Measurements from ENCODE around the gene WBP2NL.

Gene WBP2NL

DNA sequence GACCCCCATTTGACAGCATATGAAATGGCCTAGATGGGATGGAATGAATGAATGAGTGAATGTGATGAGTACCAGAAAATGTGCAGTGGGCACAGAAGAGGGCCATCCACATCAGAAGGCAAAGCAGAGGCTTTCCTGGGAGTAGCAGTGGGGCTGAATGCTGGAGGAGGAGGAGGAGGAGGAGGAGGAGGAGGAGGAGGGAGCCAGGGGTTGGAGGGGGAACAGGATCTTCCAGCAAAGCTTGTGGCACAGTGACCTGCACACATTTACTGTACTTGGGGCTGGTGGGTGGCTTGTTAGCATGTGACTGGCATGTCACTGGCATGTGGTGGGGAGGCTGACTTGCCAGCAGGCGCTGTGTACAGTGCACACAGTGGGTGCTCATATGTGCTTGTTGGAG lies 19.9 kb upstream of the WBP2NL start:
- DNase-seq (ENCODE audit: low read depth): no peak

GRCh38 chr22:41979423-41980250 lies 19.0 kb upstream of the WBP2NL start:
- DNase-seq (ENCODE audit: low read depth): no peak

DNA sequence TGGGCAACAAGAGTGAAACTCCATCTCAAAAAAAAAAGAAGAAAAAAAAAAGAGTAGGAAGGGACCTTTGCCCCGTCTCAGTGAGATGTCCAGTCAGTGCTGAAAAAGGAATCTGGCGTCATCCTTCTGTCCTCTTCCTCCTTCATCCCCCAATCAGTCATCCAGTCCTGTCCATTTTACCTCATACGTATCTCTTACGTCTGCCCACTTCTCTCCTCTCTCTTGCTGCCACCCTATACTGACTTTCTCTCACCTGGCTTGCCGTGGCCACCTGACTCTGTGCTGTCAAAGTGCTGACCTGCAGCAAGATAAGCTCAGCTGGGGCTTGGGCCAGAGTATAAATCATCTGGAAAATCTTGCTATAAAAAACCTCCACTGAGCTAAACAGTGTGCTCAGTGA lies 15.7 kb upstream of the WBP2NL start:
- no peak for DNase-seq (ENCODE audit: low read depth)

DNA sequence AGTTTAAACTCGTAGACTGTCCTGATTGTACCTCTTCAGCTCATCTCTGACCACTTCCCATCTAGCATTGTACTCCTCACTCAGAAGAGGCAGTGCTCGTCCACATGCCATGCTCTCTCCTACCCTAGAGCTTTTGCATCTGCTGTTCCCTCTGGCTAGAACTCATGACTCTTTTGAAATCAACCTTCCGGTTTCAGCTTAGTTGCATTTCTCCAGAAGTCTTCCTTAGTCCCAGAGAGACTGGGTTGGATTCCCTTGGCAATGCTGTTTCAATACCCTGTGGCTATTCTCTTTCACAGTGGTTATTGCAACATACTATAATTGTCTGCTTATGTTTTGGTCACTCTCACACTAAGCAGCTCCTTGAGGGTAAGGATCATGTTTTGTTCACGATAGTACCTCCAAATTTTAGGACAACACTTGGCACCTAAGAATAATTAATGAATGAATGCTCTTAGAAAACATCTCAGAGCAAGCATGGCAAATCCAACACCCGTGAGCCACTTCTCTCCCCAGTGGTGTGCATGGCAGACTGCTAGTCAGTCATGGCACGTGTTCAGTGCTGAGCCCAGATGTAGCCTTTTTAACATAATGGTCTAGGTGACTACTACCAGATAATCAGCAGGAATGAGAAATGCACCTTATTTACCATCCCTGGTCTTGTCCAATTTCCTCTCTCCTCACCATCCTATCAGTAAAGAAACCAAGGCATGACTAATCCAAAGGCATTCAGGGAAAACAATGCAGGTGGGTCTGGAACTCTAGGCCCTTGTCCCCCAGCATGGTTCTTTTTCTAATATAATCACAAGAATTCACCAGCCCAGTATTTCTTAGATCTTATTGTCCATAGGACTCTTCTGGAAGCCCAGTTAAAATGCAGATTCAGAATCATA lies 14.8 kb upstream of the WBP2NL start:
- DNase-seq (ENCODE audit: low read depth): no peak

- no peak for DNase-seq (ENCODE audit: low read depth)
These were observed 11.3 kb upstream of the WBP2NL start for GRCh38 chr22:41987276-41987675.

- DNase-seq (ENCODE audit: low read depth): no peak
These were observed 9.3 kb upstream of the WBP2NL start for GRCh38 chr22:41989246-41989645.

- DNase-seq (ENCODE audit: low read depth): no peak
These were observed 7.5 kb upstream of the WBP2NL start for GRCh38 chr22:41991111-41991510.

DNA sequence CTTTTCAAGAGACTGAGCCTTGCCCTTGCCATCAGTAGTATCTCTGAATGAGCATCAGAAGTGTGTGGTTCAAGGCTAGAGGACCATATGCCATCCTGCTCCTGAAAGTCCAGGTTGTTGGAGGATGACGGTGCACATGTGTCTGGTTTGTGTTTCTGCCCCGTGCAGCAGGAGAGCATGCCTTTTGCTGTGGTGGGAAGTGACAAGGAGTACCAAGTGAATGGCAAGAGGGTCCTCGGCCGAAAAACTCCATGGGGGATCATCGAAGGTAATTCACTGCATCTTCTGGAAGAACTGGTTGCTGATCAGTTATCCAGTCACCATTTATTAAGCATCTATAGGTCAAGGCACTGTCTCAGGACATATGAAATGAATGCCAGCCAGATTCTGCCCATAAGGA lies 6.1 kb upstream of the WBP2NL start:
- no peak for DNase-seq (ENCODE audit: low read depth)

DNA sequence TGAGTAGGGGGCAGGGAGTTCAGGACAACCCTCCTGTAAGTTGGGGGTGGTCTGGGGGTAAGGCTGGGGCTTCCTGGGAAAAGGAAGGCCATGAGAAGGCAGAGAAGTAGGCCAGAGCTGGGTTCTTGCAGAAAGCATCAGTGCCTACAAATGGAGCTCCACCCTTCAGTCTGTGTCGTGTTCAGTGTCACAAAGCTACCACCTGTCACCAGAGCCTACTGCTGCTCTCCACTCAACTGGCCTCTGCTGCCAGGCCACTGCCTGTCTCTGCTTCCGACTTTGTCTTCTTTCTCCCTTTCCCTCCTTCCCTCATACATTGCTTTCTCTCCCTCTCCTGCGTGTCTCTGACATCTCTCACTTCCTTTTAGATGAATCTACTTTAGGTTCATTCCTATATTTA lies 3.4 kb upstream of the WBP2NL start:
- no peak for DNase-seq (ENCODE audit: low read depth)

DNA sequence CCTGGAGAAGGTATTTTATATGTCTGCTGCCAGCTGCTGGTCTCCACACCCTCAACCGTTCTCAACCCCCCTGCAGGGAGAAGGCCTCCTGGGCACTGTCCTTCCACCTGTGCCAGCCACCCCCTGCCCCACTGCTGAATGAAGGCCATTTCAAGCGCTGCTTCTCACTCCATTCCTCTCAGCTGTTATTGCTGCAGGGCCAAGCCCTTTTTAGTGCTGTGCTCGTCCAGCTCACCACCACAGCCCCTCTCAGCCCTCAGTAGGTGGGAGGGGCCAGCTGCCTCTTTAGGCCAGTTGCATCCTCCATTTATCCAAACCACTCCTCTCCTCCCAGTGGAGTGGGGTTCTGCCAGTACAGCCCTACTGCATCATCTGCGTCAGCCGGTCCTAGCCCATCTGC lies 1.8 kb upstream of the WBP2NL start:
- no peak for DNase-seq (ENCODE audit: low read depth)

- DNase-seq (ENCODE audit: low read depth): no peak
These were observed 1.9 kb downstream of the WBP2NL start for GRCh38 chr22:42000466-42000865.

DNA sequence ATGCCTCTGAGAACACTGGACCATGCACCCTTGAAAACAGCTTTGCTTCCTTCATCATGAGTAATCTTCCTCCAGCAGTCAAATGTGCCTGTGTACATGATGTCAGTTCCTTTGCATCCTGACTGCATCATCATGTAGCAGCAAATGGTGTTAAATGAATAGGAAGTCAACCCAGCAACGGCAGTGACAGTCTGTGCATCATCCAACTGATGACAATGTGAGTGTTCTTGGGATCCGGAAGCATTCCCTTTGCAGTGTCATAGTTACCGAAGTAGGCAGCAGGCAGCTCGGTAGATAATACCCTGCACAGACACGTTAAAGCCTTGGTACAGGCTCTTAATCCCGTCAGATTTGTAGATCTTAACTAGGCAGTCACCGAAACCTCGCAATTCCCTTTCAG lies 2.5 kb downstream of the WBP2NL start:
- DNase-seq (ENCODE audit: low read depth): no peak

- no peak for DNase-seq (ENCODE audit: low read depth)
These were observed 3.1 kb downstream of the WBP2NL start for GRCh38 chr22:42001706-42002105.

DNA sequence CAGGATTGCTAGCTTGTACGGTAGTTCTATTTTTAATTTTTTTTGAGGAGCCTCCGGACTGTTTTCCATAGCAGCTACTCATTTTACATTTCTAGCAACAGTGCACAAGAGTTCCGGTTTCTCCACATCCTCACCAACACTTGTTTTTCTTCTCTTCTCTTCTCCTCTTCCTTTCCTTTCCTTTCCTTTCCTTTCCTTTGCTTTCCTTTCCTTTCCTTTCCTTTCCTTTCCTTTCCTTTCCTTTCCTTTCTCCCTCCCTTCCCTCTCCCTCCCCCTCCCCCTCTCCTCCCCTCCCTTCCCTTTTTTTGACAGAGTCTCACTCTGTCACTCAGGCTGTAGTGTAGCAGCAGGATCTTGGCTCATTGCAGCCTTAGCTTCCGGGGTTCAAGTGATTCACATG lies 9.3 kb downstream of the WBP2NL start:
- DNase-seq (ENCODE audit: low read depth): no peak

DNA sequence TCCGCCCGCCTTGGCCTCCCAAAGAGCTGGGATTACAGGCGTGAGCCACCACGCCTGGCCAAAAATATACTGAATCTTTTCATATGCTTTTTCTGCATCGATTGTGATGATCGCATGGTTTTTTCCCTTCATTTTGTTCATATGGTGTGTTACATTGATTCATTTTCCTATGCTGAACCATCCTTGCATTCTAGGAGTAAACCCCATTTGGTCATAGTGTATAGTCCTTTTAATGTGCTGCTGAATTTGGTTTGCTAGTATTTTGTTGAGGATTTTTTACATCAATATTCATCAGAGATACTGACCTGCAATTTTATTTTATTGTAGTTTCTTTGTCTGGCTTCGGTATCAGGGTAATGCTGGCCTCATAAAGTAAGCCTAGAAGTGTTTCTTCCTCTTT lies 12.2 kb downstream of the WBP2NL start:
- DNase-seq (ENCODE audit: low read depth): no peak

GRCh38 chr22:42013385-42013784 lies 14.8 kb downstream of the WBP2NL start:
- DNase-seq (ENCODE audit: low read depth): no peak

- DNase-seq (ENCODE audit: low read depth): no peak
These were observed 17.5 kb downstream of the WBP2NL start for GRCh38 chr22:42016111-42016510.

- DNase-seq (ENCODE audit: low read depth): no peak
These were observed 19.6 kb downstream of the WBP2NL start for GRCh38 chr22:42018224-42018623.

DNA sequence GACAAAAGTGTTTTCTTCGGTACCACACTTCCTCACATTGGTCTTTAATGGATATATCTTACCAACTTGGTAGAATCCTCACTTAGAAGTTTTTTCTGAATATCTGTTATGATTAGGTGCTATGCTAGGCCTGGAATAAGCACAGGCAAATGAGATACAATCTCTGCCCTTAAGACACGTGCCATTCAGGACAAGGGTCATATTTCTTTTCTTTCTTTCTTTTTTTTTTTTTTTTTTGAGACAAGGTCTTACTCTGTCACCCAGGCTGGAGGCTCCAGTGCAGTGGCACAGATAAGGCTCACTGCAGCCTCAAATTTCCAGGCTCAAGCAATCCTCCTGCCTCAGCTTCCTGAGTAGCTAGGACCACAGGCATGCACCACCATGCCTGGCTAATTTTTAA lies 23.0 kb downstream of the WBP2NL start:
- DNase-seq (ENCODE audit: low read depth): no peak

GRCh38 chr22:42022162-42022847 lies 23.7 kb downstream of the WBP2NL start:
- no peak for DNase-seq (ENCODE audit: low read depth)

DNA sequence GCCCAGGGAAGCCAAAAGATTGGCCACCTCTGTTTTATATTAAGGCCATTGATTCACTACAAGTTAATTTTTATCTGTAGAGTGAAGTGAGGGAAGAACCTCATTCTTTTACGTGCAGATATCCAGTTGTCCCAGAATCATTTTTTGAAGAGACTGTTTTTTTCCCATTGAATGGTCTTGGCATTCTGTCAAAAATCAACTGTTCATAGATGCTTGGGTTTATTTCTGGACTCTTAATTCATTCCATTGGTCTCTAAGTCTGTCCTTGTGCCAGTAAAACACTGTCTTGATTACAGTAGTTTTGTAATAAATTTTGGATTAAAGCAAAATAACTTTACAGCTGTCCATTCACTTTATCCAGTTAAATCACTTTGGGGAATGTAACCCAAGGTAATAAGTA lies 26.8 kb downstream of the WBP2NL start:
- DNase-seq (ENCODE audit: low read depth): no peak

GRCh38 chr22:42026705-42027104 lies 28.1 kb downstream of the WBP2NL start:
- DNase-seq (ENCODE audit: low read depth): no peak
